Right renal pelvis (tissue), 4 donors: Measurements from ENCODE around the gene TLCD1. TPM values are rescaled to one million over a fixed set of nuclear protein-coding genes. Genes with fewer than 3 reads are reported as not detected.
"Not testable (repeated sequence)": the region's sequence is repeated elsewhere in the genome, so short reads cannot be mapped to it uniquely, and the experiment has no call there.

Source experiments
- DNase-seq, 4 donors: peaks; one replicate each; pipeline ENCODE4 v3.0.0-alpha.2; 2013; ENCODE audit warnings: low read depth in 4 of 4, low spot score in 3 of 4, missing footprints in 1 of 4
- polyA plus RNA-seq, 4 donors: library from polyadenylated mRNA; unstranded; fragments of 120-200 nt; gene quantifications; one replicate each; pipeline ENCODE4 v1.2.1, GENCODE V29; 2013; ENCODE audit not compliant: insufficient read length in 4 of 4

TLCD1 gene
- polyA plus RNA-seq, 4 donors, result 17.9 to 20.9 (median 18.8) TPM

- no peak for DNase-seq
Observed at GRCh38 chr17:28747801-28748750, 22.0 kb upstream of the TLCD1 start.

DNA sequence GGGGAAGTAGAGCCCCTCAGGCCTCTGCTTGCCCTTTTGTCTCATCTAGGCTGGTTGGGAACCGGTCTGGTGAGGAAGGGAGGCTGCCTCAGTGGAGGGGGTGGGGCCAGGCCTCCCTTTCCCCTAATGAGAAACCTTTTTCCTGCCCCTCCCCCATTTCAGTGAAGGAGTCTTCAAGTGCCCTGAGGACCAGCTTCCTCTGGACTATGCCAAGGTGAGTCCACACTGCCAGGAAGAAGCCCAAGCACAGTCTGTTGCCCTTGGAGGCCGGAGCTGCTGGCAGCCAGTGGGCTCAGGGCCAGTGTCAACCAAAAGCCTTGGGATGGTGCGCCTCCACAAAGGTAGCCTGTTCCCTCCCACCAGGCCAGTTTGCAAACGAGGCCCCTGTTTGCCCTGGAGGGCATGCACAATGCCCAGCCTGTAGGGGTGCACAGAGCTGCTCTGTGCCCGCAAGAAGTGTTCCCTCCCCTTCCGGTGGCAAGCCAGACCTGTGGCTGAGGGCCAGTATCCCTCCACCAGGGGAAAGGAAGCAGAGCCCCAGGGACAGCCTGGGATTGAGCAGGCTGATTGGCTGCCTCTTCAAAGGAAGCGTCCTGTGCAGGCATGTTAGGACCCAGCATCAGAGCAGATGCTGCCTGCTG, 21.1 kb upstream of the TLCD1 start:
- no peak for DNase-seq

DNA sequence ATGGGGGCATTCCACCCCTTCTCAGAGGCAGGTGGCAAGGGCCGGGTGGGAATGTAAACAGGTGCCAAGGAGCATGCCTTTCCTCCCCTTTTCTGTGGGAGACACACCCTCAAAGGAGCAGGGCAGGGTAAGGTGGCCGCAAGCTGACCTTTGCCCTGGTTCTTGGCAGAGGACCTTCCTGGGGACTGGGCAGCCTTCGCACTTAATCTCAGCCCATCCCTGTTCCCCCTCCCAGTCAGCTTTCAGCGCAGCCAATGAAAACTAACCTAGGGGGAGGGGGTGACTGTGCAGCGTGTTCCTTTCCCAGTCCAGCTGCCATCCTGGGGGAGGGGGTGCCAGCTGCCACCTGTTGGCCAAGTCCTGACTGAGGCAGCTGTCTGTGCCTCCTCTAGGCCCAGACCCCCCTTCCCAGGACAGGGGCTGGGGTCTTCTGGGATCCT, 20.6 kb upstream of the TLCD1 start:
- no peak for DNase-seq

DNA sequence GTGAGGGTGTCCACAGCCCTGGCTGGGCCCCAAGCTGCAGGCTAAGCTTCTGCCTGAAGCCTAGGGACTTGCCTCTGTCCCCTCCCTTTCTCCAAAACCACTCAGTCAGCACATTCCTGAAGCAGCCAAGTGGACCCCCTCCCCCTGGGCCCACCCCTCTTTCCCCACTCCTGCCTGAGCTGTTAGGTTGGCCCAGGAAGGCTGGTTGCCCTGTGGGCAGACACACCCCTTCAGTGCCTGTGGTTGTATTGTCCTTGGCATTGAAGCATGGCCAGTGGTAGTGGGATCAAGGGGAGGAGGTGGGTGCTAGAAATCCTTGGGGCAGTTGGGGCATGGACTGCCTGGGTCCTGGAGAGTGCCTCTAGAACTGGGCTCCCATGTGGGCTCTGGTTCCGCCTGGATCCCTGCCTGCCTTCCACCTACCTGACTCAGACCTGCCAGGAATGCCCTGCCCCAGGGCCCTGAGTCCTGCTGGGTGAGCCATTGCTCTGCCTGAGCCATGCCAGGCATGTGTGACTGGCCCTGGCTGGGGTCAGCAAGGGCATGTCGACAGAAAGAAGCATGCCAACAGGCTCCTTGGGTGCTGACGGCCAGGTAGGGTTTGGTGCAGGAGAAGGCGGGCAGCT, 19.9 kb upstream of the TLCD1 start:
- peak in 1 of 4 donors; percentile 70 for DNase-seq

DNA sequence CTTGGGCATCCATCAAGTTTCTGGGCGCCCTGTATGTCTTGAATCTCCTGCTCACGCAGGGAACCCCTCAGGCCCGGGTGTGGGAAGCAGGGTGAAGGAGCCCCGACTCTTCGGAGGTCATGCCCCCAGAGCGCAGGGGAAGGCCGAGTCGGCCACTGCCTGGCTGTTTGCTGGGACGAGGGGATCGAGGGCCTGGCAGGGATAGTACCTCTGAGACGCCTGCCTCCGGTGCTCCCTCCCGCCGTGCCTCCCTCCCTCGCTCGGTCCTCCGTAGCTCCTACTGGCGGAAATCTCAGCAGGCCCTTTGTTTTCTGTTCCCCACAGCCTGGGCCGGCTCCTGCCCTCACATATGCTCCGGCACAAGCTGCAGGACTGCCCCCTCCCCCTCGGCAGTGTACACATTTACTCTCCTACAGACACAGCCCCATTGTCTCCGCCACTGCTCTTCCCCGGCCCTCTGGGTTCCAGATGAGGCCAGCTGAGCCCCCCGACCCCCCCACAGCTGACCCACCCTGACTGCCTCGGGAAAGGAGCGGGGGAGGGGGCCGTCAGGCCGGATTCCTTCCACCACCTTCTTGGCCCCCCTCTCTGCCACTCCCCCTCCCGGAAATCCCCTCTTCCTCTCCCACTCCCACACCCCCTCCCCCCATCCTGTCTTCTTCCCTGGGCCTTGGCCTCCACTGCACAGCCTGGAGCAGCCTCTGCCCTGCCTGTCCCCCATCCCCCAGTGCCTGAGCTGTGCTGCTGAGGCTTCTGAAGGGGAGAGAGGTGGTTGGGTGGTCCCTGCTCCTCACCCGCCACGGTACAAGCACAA, 19.1 kb upstream of the TLCD1 start:
- peak in 1 of 4 donors; percentile 66 for DNase-seq

DNA sequence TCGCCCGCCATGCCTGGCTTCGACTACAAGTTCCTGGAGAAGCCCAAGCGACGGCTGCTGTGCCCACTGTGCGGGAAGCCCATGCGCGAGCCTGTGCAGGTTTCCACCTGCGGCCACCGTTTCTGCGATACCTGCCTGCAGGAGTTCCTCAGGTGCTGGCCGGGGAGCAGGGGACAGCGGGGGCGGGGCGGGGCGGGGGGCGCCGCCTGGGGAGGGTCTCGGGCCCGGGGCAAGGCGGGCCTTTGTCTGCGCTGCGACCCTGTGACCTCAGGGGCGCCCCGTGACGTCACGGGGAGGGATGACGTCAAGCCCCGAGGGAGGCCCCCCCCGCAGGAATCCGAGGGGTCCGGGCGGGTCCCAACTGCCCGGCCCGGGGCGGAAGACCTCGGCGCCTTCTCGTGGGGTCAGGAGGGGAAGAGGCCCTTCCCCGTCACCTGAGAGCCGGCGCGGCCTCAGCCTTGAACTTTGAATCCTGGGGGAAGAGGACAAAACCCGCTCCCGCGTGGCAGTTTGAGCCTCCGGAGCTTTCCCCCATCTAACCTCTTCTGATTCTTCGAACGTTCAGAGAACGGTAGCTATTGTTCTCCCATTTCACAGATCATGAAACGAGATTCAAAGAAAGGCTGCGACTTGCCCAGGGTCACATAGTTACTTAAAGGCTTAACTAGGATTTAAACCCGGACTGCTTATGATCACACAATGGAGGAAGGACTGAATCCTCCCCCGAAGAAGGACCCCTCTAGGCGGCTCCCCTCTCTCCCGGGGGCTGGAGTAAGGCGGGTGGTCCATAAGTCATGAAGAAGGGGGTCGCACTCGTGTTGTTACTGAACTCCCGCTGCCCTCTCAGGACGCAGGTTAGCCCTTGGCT, 18.3 kb upstream of the TLCD1 start:
- DNase-seq, result no peak

GRCh38 chr17:28743243-28744103, 17.4 kb upstream of the TLCD1 start, which contains the start of gene TRAF4:
Gene TRAF4 (plus strand): TSS chr17:28744011. CDS start chr17:28744113, 102 bp downstream.
- peak in 1 of 4 donors; percentile 77 for DNase-seq

DNA sequence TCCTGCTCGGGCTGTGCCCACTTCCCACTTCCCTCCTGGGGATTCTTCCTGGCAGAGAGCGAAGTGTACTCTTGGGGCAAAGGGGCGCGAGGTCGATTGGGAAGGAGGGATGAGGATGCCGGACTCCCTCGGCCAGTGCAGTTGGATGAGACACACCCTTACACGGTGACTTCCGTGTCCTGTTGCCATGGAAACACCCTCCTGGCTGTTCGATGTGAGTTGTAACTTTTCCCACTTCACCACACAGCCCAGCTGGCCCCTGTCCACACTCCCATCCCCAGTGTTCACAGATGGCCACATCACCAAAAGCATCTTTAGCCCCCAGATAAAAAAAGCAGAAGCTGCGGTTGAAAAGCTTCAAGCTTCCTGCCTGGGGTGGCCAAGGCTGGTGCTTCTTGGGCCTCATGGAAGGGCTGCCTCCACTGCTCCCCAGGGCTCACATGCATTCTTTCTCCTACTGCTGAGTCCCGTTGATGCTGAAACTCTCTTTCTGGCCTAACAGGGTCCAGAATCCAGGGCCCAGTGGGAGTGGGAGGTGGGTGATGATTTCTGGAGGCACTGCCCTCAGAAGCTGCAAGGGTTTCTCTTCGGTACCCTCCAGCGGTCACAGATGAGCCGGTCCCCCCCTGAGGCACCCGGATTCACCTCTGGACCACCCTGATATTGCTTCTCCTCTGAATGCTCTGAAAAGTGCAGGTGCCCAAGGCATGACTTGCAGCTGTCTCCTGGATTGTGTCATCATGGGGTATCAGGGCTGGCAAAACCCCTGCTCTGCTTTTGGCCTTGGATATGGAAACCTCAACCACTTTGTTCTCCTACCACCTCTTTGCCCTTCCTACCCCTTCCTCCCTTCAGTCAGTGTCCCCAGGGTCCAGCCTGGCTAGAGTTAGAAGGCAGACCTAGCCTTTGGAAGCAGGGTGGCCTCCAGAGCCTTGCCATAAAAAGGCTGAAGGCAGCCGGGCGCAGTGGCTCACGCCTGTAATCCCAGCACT, 15.6 kb upstream of the TLCD1 start:
- no peak for DNase-seq

DNA sequence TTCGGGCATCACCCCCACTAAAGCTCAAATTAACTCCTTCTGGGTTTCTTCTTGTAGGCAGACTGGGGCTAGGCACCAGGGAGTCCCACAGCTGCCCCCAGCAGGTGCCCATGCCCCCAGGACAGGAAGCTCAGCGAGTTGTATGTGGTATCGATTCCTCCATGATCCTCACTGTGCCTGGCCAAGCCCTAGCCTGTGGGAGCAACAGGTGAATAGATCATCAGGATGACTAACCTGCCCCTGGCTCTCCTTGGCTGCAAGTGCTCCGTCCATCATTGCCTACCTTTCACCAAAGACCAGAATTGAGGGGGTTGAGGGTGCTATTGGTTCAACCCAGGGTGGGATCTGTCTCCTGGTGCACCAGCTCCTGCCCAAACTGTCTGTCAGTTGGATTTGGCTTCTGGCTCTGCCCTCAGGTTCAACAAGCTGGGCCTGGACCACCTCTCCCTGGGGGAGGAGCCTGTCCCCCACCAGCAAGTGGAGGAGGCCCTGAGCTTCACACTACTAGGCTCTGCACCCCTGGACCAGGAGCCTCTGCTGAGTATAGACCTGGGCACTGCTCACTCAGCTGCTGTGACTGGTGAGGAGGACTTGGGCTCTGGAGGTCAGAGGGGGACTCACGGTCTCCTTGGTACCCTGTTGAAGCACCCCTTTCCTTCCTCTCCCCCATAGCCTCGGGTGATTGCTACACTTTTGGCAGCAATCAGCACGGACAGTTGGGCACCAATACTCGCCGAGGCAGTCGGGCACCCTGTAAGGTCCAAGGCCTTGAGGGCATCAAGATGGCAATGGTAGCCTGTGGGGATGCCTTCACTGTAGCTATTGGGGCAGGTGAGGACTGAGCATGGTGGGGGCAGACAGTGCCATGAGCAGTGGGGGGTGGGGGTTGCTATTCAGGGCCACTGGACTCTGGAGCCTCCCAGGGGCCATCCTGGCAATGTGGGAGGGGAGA, 14.6 kb upstream of the TLCD1 start:
- no peak for DNase-seq

- DNase-seq, result no peak
Observed at GRCh38 chr17:28738680-28739384, 12.8 kb upstream of the TLCD1 start.

GRCh38 chr17:28737770-28738679, 12.0 kb upstream of the TLCD1 start:
- DNase-seq, result no peak

GRCh38 chr17:28737316-28737715, 11.3 kb upstream of the TLCD1 start:
- no peak for DNase-seq

GRCh38 chr17:28735913-28736769, 10.1 kb upstream of the TLCD1 start:
- DNase-seq, result not testable (repeated sequence)
